ENCODE data around the gene SPATA25.

GRCh38 chr20:45917790-45918141 lies 30.3 kb upstream of the SPATA25 start:
- TF ChIP-seq, protein P1, sequence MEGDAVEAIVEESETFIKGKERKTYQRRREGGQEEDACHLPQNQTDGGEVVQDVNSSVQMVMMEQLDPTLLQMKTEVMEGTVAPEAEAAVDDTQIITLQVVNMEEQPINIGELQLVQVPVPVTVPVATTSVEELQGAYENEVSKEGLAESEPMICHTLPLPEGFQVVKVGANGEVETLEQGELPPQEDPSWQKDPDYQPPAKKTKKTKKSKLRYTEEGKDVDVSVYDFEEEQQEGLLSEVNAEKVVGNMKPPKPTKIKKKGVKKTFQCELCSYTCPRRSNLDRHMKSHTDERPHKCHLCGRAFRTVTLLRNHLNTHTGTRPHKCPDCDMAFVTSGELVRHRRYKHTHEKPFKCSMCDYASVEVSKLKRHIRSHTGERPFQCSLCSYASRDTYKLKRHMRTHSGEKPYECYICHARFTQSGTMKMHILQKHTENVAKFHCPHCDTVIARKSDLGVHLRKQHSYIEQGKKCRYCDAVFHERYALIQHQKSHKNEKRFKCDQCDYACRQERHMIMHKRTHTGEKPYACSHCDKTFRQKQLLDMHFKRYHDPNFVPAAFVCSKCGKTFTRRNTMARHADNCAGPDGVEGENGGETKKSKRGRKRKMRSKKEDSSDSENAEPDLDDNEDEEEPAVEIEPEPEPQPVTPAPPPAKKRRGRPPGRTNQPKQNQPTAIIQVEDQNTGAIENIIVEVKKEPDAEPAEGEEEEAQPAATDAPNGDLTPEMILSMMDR (conservative IDR thresholded peaks at IDR 0.05 in 1 of 2, IDR thresholded peaks at IDR 0.05 in 1 of 2; ENCODE audit: low read depth in 1 of 2, low read length in 2 of 2) = no peak
- no peak for TF ChIP-seq EZH2 (IDR thresholded peaks at IDR 0.05; ENCODE audit: low read length, missing control alignments)
